ENCODE results near the gene KCTD5. TPM values are rescaled to one million over a fixed set of nuclear protein-coding genes. Genes with fewer than 3 reads are reported as not detected.

KCTD5 gene
- total and polyA plus RNA-seq, 2 of the 8 experiments (the other 6 are each of a cell fraction or from before 2014, with no cell fraction given): 26.6 to 31.8 TPM

DNA sequence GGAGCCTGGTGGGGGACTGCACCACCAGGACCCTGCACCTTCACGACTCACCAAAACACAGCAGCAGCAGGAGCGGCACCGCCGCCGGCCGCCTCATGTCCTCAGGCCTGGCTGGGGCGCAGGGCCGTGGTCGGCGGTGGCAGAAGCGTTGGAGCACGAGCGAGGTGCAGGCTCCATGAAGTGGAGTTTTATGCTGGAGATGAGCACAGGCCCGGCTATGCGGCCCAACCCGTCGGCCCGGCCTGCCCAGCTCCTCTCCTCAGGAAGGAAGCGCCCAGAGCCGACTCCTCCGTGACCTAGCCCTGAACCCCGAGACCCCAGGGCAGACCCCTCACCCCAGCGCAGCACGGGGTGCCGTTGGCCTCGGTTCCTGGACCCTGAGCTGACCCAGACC is 37.7 kb downstream of the KCTD5 start, which contains the start of gene PRSS27:
TSS of gene PRSS27 (minus strand) at position 161 of the 394 bp plus-strand sequence. CDS start at position 97, 64 bp downstream.
- POLR2A ChIA-PET (ENCODE audit: partially characterized antibody): interaction anchor here (0.6 to 2.5 kb wide), 8 partner anchors 10 to 247 kb away, joined by 3 to 11 read pairs (median 4); partner anchors contain the start of gene SRRM2
- H2BK5ac ChIP-seq (ENCODE audit: low read depth, low read length): peak within 1 kb of the TSS; percentile 52; the same call in 1 of the 2 replicates
- CTCF ChIA-PET (ENCODE audit: partially characterized antibody): no interaction called here

More for the DNA sequence above, 37.7 kb downstream of the KCTD5 start, which contains the start of gene PRSS27:
- Histone ChIP-seq H3K9me3 (ENCODE audit: insufficient read depth in 2 of 2, low read depth in 1 of 2, low read length in 1 of 2) (no peaks in the 10 kb centered on the region), H3K9ac (replicated peaks in 1 of 4; ENCODE audit: extremely low read depth in 1 of 4, low read depth in 3 of 4, low read length in 3 of 4) (peak within 1 kb of the TSS; percentile 41 to 57 (median 46); a peak in 5 of 7 replicates), H2BK20ac (ENCODE audit: low read length) (no peak within 1 kb of the TSS), H3K4me1 (replicated peaks in 1 of 4; ENCODE audit: control insufficient read depth in 3 of 4, insufficient read depth in 4 of 4, low read length in 3 of 4) (peaks cover 0 to 12% (median 5%) of the 10 kb centered on the region in 4 experiments; a peak in 4 of 7 replicates), H3K23ac (ENCODE audit: insufficient read length) (no peak within 1 kb of the TSS), H4K91ac (replicated peaks; ENCODE audit: insufficient read length, low read length) (peak within 1 kb of the TSS; percentile 27), H3K4me3 (ENCODE audit: extremely low read depth in 1 of 4, insufficient read depth in 2 of 4, low read depth in 3 of 4, low read length in 4 of 4) (peak within 1 kb of the TSS; percentile 43 to 65 (median 54)), H3K27ac (ENCODE audit: low read depth, low read length) (no peak within 1 kb of the TSS; the same call in 1 of the 2 replicates), H2BK120ac (replicated peaks; ENCODE audit: low read depth, low read length) (no peak within 1 kb of the TSS), H3K4ac (replicated peaks; ENCODE audit: insufficient read length, low read depth, low read length) (no peak within 1 kb of the TSS), H2AK5ac (ENCODE audit: low read depth, low read length) (0 out of 2 replicates have a peak within 1 kb of the TSS, but pooled peaks have one; percentile 53), H4K20me1 (replicated peaks in 1 of 2; ENCODE audit: control insufficient read depth in 1 of 2, insufficient read depth in 2 of 2, low read length in 2 of 2) (peaks cover 1 to 5% of the 10 kb centered on the region in 2 experiments), H3K79me1 (ENCODE audit: low read depth, low read length) (no peaks in the 10 kb centered on the region), H3K23me2 (ENCODE audit: low read depth, low read length) (no peaks in the 10 kb centered on the region; the same call in 1 of the 2 replicates), H3K27me3 (replicated peaks in 1 of 4; ENCODE audit: control insufficient read depth in 3 of 4, extremely low read depth in 1 of 4, insufficient read depth in 3 of 4, low read length in 3 of 4) (no peaks in the 10 kb centered on the region), H3K14ac (ENCODE audit: insufficient read length) (no peak within 1 kb of the TSS), H3K18ac (ENCODE audit: extremely low read depth, low read length) (peak within 1 kb of the TSS; percentile 32), H2BK15ac (ENCODE audit: low read length) (no peak within 1 kb of the TSS), H2BK12ac (ENCODE audit: low read depth, low read length) (0 out of 2 replicates have a peak within 1 kb of the TSS, but pooled peaks have one; percentile 9), H4K8ac (ENCODE audit: extremely low read depth, insufficient read depth, low read length) (peak within 1 kb of the TSS; percentile 91), H3K36me3 (ENCODE audit: control insufficient read depth in 2 of 4, insufficient read depth in 4 of 4, low read length in 3 of 4) (no peaks in the 10 kb centered on the region), H3K79me2 (ENCODE audit: control insufficient read depth in 1 of 2, insufficient read depth in 2 of 2, low read length in 2 of 2) (no peaks in the 10 kb centered on the region), H3K4me2 (ENCODE audit: insufficient read depth in 1 of 2, low read depth in 2 of 2, low read length in 2 of 2) (peak within 1 kb of the TSS; percentile 59 to 63), H3K56ac (replicated peaks; ENCODE audit: insufficient read length, low read depth, low read length) (peak within 1 kb of the TSS; percentile 30), H2AFZ (ENCODE audit: low read length) (no peak within 1 kb of the TSS), H4K5ac (ENCODE audit: insufficient read length, low read depth, low read length) (peak within 1 kb of the TSS; percentile 77)
- WGBS, 2 experiments (ENCODE audit: extremely low coverage in 1 of 2, insufficient coverage in 1 of 2, insufficient read length in 1 of 2, insufficient replicate concordance in 2 of 2, low coverage in 1 of 2, low lambda C conversion rate in 2 of 2, missing lambda C conversion rate in 1 of 2): 96% methylated on average over 16 of the region's 26 CpGs; no CpG with 5 or more reads in 1 of the 2 experiments
- no peak for FAIRE-seq
- no peak for TF ChIP-seq ASH2L (IDR thresholded peaks at IDR 0.05; ENCODE audit: low read length)
- TF ChIP-seq TEAD4 (IDR thresholded peaks at IDR 0.05; ENCODE audit: low read depth, low read length): no peak
- no peak for TF ChIP-seq SAP30 (IDR thresholded peaks at IDR 0.05; ENCODE audit: insufficient read depth, insufficient replicate concordance, low read length)
- no peak for TF ChIP-seq SRF (IDR thresholded peaks at IDR 0.05; ENCODE audit: low read depth, low read length)
- no peak for TF ChIP-seq ZNF274 (IDR thresholded peaks at IDR 0.05; ENCODE audit: borderline replicate concordance, extremely low read depth, low read length)
- TF ChIP-seq TAF1 (IDR thresholded peaks at IDR 0.05; ENCODE audit: low read depth, low read length): no peak
- no peak for DNase-seq (ENCODE audit: low read depth in 1 of 2, low spot score in 2 of 2)
